GM12878 (cell line): ENCODE results near the gene KCTD14. TPM values are rescaled to one million over a fixed set of nuclear protein-coding genes. Genes with fewer than 3 reads are reported as not detected.
A peak's percentile ranks its signal among the peaks of the same experiment; 100 is the strongest.

Experiments
- ATAC-seq: fragments of 200-7000 bp; cut with Tn5 transposase; 3 replicates; pipeline ENCODE4 v1.9.1; 2020; ENCODE audit warnings: mild to moderate bottlenecking, moderate library complexity
- BruUV-seq: library from RNA; stranded (reverse); fragments of 400-500 nt; replicated peaks from 2 replicates; lab custom pipeline; 2021; lab: Mats Ljungman, UMichigan
- CTCF ChIA-PET: fragments of 300-600 bp; sonication (Branson Sonifier 250); formaldehyde crosslinking; extraction: SDS; loops from one replicate; lab custom pipeline; 2021; ENCODE audit warnings: inconsistent platforms; lab: Yijun Ruan, JAX
- POLR2A ChIA-PET: fragments of 350-600 bp; formaldehyde crosslinking; extraction: SDS; loops from one replicate; lab custom pipeline; 2021; ENCODE audit warnings: inconsistent platforms; lab: Charles Lee
- RAD21 ChIA-PET: fragments of 300-600 bp; sonication (Branson Sonifier 250); formaldehyde crosslinking; loops from one replicate; lab custom pipeline; 2023; ENCODE audit warnings: antibody characterized with exemption; ENCODE audit not compliant: unreplicated experiment; lab: Charles Lee
- SMC1A ChIA-PET: fragments of 300-600 bp; sonication (Branson Sonifier 250); formaldehyde crosslinking; loops from one replicate; lab custom pipeline; 2023; ENCODE audit not compliant: unreplicated experiment, uncharacterized antibody; lab: Charles Lee
- DNase-seq: peaks from one replicate; pipeline ENCODE4 v3.0.0-alpha.2; 2011; ENCODE audit warnings: low read depth, low spot score
- FAIRE-seq: peaks from 3 replicates; lab custom pipeline; 2011; peaks lifted over from hg19 to GRCh38; lab: Jason Lieb, UNC
- H2AFZ ChIP-seq: 2 replicates; pipeline ENCODE4 v1.6.0; 2011; ENCODE audit warnings: low read depth, low read length, control low read depth; ENCODE audit not compliant: control insufficient read depth
- H3K27ac ChIP-seq: 2 replicates; pipeline ENCODE4 v1.5.1; 2011; ENCODE audit warnings: control low read depth; ENCODE audit not compliant: control insufficient read depth, insufficient read depth
- H3K27me3 ChIP-seq, 2 experiments: replicated peaks in 1 of 2; 2 replicates each; pipeline versions ENCODE4 v1.6.0 to v1.6.1; 2011; ENCODE audit warnings: low read length in 1 of 2; ENCODE audit not compliant: control insufficient read depth in 2 of 2, insufficient read depth in 2 of 2
- H3K36me3 ChIP-seq, 2 experiments: 2 replicates each; pipeline ENCODE4 v1.5.1; 2011; ENCODE audit warnings: low read length in 1 of 2; ENCODE audit not compliant: control insufficient read depth in 2 of 2, insufficient read depth in 2 of 2
- H3K4me1 ChIP-seq: 2 replicates; pipeline ENCODE4 v1.6.1; 2011; ENCODE audit warnings: mild to moderate bottlenecking, low read length, moderate library complexity, mixed read lengths; ENCODE audit not compliant: control insufficient read depth, insufficient read depth
- H3K4me2 ChIP-seq: 2 replicates; pipeline ENCODE4 v1.6.0; 2011; ENCODE audit warnings: control low read depth; ENCODE audit not compliant: control insufficient read depth, insufficient read depth
- H3K4me3 ChIP-seq: fragments of 200-600 bp; sonication (generic); 2 replicates; pipeline ENCODE4 v1.5.1; 2016
- H3K79me2 ChIP-seq: 2 replicates; pipeline ENCODE4 v1.6.0; 2011; ENCODE audit warnings: low read length; ENCODE audit not compliant: control insufficient read depth, insufficient read depth
- H3K9ac ChIP-seq: 2 replicates; pipeline ENCODE4 v1.8.0; 2011; ENCODE audit warnings: low read length, control low read depth, mixed read lengths; ENCODE audit not compliant: control insufficient read depth, insufficient read depth
- H3K9me3 ChIP-seq: replicated peaks from 3 replicates; pipeline ENCODE4 v1.5.1; 2011; ENCODE audit warnings: mild to moderate bottlenecking, low read length; ENCODE audit not compliant: control insufficient read depth, insufficient read depth
- H4K20me1 ChIP-seq: 2 replicates; pipeline ENCODE4 v1.6.0; 2011; ENCODE audit not compliant: control insufficient read depth, insufficient read depth
- CBFB ChIP-seq: IDR thresholded peaks from 2 replicates; pipeline ENCODE4 v1.6.1; 2016; ENCODE audit warnings: antibody characterized with exemption, low read depth
- CBX5 ChIP-seq: sonication (generic); IDR thresholded peaks from 2 replicates; pipeline ENCODE4 v1.6.1; 2016; ENCODE audit warnings: low read depth, moderate library complexity, mild to moderate bottlenecking, inconsistent platforms
- CHD1 ChIP-seq: IDR thresholded peaks from 2 replicates; pipeline ENCODE4 v1.6.1; 2012; ENCODE audit warnings: low read depth, low read length, improper control_type of control experiment
- RBBP5 ChIP-seq: fragments of 200-600 bp; sonication (generic); conservative IDR thresholded peaks from 2 replicates; pipeline ENCODE4 v1.6.1; 2016
- SIN3A ChIP-seq: IDR thresholded peaks from 2 replicates; pipeline ENCODE4 v1.6.1; 2012; ENCODE audit warnings: low read depth, low read length, improper control_type of control experiment
- TAF1 ChIP-seq: IDR thresholded peaks from 2 replicates; pipeline ENCODE4 v1.6.1; 2011; ENCODE audit warnings: mild to moderate bottlenecking, low read depth, low read length, borderline replicate concordance
- YBX1 ChIP-seq: fragments of 450-650 bp; IDR thresholded peaks from 2 replicates; pipeline ENCODE4 v1.6.1; 2016; ENCODE audit warnings: antibody characterized with exemption
- ZNF24 ChIP-seq: fragments of 450-650 bp; IDR thresholded peaks from 2 replicates; pipeline ENCODE4 v1.6.1; 2017; ENCODE audit warnings: antibody characterized with exemption, mild to moderate bottlenecking
- WGBS: methylation state at CpG from one replicate; pipeline ENCODE4 v1.1.6; 2016; ENCODE audit warnings: low lambda C conversion rate; ENCODE audit not compliant: insufficient replicate concordance, insufficient coverage; ENCODE audit errors: missing lambda C conversion rate; 5-methylcytosine and 5-hydroxymethylcytosine counted together
- in situ Hi-C: fragments of 300-500 bp; cut with MboI; formaldehyde crosslinking; loops from 9 replicates; pipeline ENCODE4 v1.14.3; 2018; ENCODE audit warnings: mixed read lengths
- intact Hi-C: fragments of 100-400 bp; cut with micrococcal nuclease; formaldehyde crosslinking; loops from one replicate; pipeline ENCODE4 v1.14.2; 2022; ENCODE audit not compliant: unreplicated experiment
- polyA plus RNA-seq, 11 experiments: library from polyadenylated mRNA; depleted of rRNA in 4 of 11; unstranded in 6 of 11; stranded (reverse) in 5 of 11; fragments of >200 nt; fragmentation: Nextera tagmentation in 4 of 11; fragmentation: Illumina TruSeq in 1 of 11; extraction: Ambion mirVana in 4 of 11; extraction: Trizol in 1 of 11; gene quantifications; 1 replicate in 1 of 11; 2 replicates in 10 of 11; pipeline versions ENCODE4 v1.2.1 to v1.2.3, GENCODE V29; 2011 to 2016; ENCODE audit warnings: inconsistent platforms in 2 of 11, missing spikeins in 2 of 11, low read depth in 1 of 11
- total RNA-seq, 4 experiments: library from RNA; depleted of rRNA in 3 of 4; stranded (reverse); fragments of >200 nt in 3 of 4; fragmentation: Illumina TruSeq in 1 of 4; extraction: Trizol in 1 of 4; gene quantifications; 2 replicates each; pipeline versions ENCODE4 v1.2.1 to v1.2.3, GENCODE V29; 2013 to 2021

Gene KCTD14
- total and polyA plus RNA-seq, 10 of the 15 experiments (the other 5 are each of a cell fraction or from before 2014, with no cell fraction given): 0.11 to 0.63 (median 0.48) TPM

DNA sequence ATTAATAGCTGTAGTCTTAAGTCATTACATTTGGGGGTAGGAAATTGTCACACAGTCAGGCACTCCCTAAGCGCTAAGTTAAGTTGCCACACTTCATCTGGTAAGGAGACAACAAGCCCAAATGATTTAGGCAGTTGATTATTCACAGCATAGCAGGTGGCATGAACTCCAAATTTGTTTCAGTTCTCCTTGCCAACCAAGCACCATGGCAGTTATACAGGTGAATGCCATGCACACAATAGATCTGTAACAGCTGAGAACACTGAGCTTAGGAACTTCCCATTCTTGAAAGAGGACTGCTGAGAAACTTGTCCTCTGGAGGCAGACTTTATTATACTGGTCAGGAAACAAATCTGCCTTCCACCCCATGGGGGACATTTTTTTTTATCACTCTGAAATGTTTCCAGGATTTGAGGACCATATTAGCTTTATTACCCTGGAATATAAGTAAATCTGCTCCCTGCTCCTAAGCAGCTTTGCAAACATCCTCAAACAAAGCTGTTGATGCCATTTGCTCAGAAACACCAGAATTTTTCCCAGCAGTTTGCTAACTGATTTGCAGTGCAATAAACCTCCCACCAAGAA, 23.5 kb downstream of the KCTD14 start:
- FAIRE-seq (no peak), ATAC-seq (no peak), DNase-seq (no peak)
- H3K27ac ChIP-seq: no peak overlapping the region
- H3K79me2 ChIP-seq: 0 out of 2 replicates have a peak, but pooled peaks cover 2% of the 10 kb centered on the region
- no peaks in the 10 kb centered on the region for H4K20me1 ChIP-seq
- intact Hi-C loops (loop anchor here (1.0 to 10.0 kb wide), 3 partner anchors 47 to 223 kb away; partner anchors contain the start of genes KCTD21 and USP35), in situ Hi-C loops (loop anchor here (5.0 kb wide), 1 partner anchor 222 kb away; no protein-coding TSS in a partner anchor)
- ChIA-PET SMC1A (interaction anchor here (0.6 to 2.0 kb wide), 17 partner anchors 10 to 565 kb away, joined by 3 to 11 read pairs (median 5); no protein-coding TSS in a partner anchor), RAD21 (interaction anchor here (0.6 to 1.8 kb wide), 12 partner anchors 12 to 464 kb away, joined by 3 to 15 read pairs (median 4); partner anchors contain the start of gene CLNS1A), CTCF (interaction anchor here (0.6 to 2.6 kb wide), 32 partner anchors 8 to 565 kb away, joined by 3 to 37 read pairs (median 4); partner anchors contain the start of gene NDUFC2), POLR2A (no interaction called here)
- H3K4me2 ChIP-seq: no peak overlapping the region
- no peaks in the 10 kb centered on the region for H3K9me3 ChIP-seq
- H3K9ac ChIP-seq: no peak overlapping the region
- H3K27me3 ChIP-seq: no peaks in the 10 kb centered on the region
- TF ChIP-seq CHD1: no peak
- TF ChIP-seq CBX5: no peak
- no peak for TF ChIP-seq RBBP5
- TF ChIP-seq TAF1: no peak
- no peak for TF ChIP-seq ZNF24
- no peak for TF ChIP-seq YBX1
- TF ChIP-seq CBFB: no peak
- TF ChIP-seq SIN3A: no peak
- no peaks in the 10 kb centered on the region for H3K4me1 ChIP-seq
- H3K36me3 ChIP-seq: no peaks in the 10 kb centered on the region
- BruUV-seq: no TSS peak
- WGBS: 54% methylated on average over 1 of the region's 1 CpG
- peak overlapping the region; percentile 24 for H2AFZ ChIP-seq
- no peak overlapping the region for H3K4me3 ChIP-seq
